ENCODE measurements around the gene TLCD5. TPM values are rescaled to one million over a fixed set of nuclear protein-coding genes. Genes with fewer than 3 reads are reported as not detected.

TLCD5 gene
- 7.3 and 8.1 TPM in 2 replicates for total RNA-seq (2014; rRNA removed; shearing (Covaris generic); ENCODE audit: low replicate concordance)

DNA sequence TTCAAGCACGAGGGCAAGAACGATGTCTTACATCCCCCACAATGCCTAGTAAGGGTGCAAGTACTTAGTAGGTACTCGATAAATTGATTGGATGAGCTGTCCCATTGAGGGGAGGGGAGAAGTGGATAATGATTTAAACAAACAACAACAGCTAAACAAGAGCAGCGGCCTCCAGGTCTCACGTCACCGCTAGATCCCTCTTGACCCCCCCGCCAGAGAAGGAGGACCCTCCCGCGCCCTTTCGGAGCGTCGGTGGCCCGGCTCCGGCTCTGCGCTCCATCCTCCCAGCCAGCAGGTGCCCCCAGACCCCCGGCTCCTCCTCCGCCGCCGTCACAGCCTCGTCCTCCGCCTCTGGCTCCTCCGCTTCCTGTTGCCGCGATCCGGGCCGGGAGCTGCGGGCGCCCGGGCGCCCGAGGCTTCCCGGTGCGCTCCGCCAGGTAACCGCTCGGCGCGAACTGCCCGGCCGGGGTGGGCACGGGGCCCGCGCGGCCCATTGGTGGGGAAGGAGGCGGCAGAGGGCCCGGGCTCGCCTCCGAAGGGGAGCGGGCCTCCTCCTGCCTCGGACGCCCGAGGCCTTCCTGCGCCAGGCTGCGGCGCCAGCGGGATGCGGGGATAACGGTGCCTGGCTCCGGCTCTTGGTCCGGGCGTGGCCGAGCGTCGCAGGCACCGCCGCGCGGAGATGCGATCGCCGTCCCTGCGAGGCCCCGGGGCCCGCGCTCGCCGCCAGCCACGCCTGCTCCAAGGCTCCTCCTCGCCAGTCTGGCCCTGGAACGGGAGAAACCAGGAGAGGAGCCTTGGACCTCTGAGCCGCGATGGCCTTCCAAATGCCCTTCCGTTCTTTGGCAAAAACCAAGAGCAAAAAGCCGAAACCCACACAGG lies at the start of gene TLCD5:
TLCD5 (plus strand) TSS at position 368 of the 879 bp plus-strand sequence. CDS start 2,143 bp downstream, outside the sequence.
- no peaks in the 10 kb centered on the region for H3K9me3 ChIP-seq
- peaks cover 25% of the 10 kb centered on the region for H3K36me3 ChIP-seq
- no peaks in the 10 kb centered on the region for H3K27me3 ChIP-seq
- peak within 1 kb of the TSS; percentile 74 for H3K4me3 ChIP-seq
- DNase-seq: peak; percentile 86

- H3K27me3 ChIP-seq: no peaks in the 10 kb centered on the region
These were observed 45.6 kb upstream of the TLCD5 start for GRCh38 chr11:120279502-120279901.

DNA sequence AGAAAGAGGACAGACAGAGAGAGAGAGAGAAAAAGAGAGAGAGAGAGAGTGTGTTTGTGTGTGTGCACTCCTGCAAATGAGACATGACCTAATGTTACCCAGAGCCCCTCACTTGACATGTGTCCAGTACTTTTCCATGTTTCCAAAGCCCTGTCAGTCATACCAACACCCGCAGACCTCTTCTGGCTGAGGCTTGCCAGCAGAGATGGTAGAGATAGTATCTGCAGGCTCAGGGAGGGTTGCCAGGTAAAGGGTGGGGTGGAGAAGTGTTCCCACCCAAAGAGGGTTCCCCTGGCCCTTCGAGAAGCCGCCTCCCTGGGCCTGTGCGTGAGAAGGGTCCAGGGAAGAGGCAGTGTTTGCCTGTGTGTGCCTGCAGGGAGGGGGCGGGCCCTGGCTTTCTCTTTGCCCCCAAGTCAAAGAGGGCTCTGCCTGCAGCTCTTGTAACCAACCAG lies 44.5 kb upstream of the TLCD5 start:
- Histone ChIP-seq H3K4me3 (no peak overlapping the region), H3K9me3 (no peaks in the 10 kb centered on the region), H3K36me3 (no peaks in the 10 kb centered on the region), H3K27me3 (no peaks in the 10 kb centered on the region)
- DNase-seq: no peak

More at GRCh38 chr11:120279502-120279901, 45.6 kb upstream of the TLCD5 start:
- Histone ChIP-seq H3K9me3 (no peaks in the 10 kb centered on the region), H3K4me3 (no peak overlapping the region), H3K36me3 (no peaks in the 10 kb centered on the region)
- no peak for DNase-seq

- H3K27me3 ChIP-seq: no peaks in the 10 kb centered on the region
- peak; percentile 72 for DNase-seq
- no peaks in the 10 kb centered on the region for H3K9me3 ChIP-seq
These were observed 43.8 kb upstream of the TLCD5 start for GRCh38 chr11:120281143-120281795.

GRCh38 chr11:120283124-120283523 lies 42.0 kb upstream of the TLCD5 start:
- no peaks in the 10 kb centered on the region for H3K36me3 ChIP-seq
- H3K4me3 ChIP-seq: no peak overlapping the region
- DNase-seq: no peak
- no peaks in the 10 kb centered on the region for H3K27me3 ChIP-seq
- no peaks in the 10 kb centered on the region for H3K9me3 ChIP-seq

More at GRCh38 chr11:120281143-120281795, 43.8 kb upstream of the TLCD5 start:
- H3K36me3 ChIP-seq: no peaks in the 10 kb centered on the region
- no peak overlapping the region for H3K4me3 ChIP-seq

- DNase-seq: no peak
- Histone ChIP-seq H3K36me3 (no peaks in the 10 kb centered on the region), H3K9me3 (no peaks in the 10 kb centered on the region), H3K27me3 (no peaks in the 10 kb centered on the region; the same call in 1 of the 2 replicates), H3K4me3 (no peak overlapping the region)
These were observed 40.8 kb upstream of the TLCD5 start for GRCh38 chr11:120284272-120284671.

DNA sequence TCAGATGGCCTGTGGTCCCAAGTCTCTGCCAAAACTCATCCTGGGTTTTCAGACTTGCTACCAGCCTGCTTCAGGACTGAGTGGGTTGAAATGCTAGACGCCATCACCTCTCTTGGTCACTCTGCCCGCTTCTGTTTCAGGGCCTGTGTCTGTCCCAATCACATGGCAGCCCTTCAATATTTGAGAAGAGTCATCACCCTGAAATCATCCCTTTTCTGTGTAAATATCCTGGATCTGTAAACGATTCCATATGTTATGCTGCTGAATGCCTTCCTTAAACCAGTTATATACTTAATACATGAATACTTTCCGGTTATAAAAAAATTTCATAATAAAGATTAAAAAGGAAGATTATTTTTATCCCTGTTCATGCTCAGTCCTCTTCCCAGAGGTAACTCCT lies 39.8 kb upstream of the TLCD5 start:
- Histone ChIP-seq H3K4me3 (no peak overlapping the region), H3K27me3 (no peaks in the 10 kb centered on the region; the same call in 1 of the 2 replicates), H3K36me3 (no peaks in the 10 kb centered on the region), H3K9me3 (no peaks in the 10 kb centered on the region)
- no peak for DNase-seq

GRCh38 chr11:120288021-120288420 lies 37.1 kb upstream of the TLCD5 start:
- no peak for DNase-seq
- peaks cover 6% of the 10 kb centered on the region for H3K27me3 ChIP-seq
- H3K4me3 ChIP-seq: no peak overlapping the region
- H3K36me3 ChIP-seq: no peaks in the 10 kb centered on the region
- no peaks in the 10 kb centered on the region for H3K9me3 ChIP-seq

- Histone ChIP-seq H3K4me3 (no peak overlapping the region), H3K36me3 (no peaks in the 10 kb centered on the region), H3K9me3 (no peaks in the 10 kb centered on the region), H3K27me3 (peaks cover 16% of the 10 kb centered on the region)
- no peak for DNase-seq
These were observed 35.7 kb upstream of the TLCD5 start for GRCh38 chr11:120289426-120289825.

DNA sequence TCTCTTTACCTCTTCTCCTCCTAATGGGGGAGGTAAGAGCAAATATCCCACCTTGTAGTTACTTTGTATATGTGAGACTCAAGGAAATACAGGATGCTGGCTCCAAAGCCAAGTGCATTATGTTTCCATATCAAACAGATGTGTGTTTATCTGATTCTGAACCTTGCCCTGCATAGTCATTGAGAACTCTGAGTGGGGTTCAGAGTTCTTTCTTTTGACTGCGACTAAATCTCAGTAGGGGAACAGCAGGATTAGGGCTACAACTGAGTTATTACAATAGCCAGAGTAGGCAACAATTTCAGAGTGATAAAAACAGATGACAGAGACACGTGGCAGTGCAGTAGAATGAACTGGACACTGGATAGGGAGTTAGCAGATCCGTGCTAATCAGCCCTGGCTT lies 34.1 kb upstream of the TLCD5 start:
- Histone ChIP-seq H3K36me3 (no peaks in the 10 kb centered on the region), H3K27me3 (peaks cover 23% of the 10 kb centered on the region), H3K9me3 (no peaks in the 10 kb centered on the region), H3K4me3 (no peak overlapping the region)
- DNase-seq: no peak

- peaks cover 26% of the 10 kb centered on the region for H3K27me3 ChIP-seq
- DNase-seq: no peak
- H3K9me3 ChIP-seq: no peaks in the 10 kb centered on the region
- no peaks in the 10 kb centered on the region for H3K36me3 ChIP-seq
- no peak overlapping the region for H3K4me3 ChIP-seq
These were observed 31.9 kb upstream of the TLCD5 start for GRCh38 chr11:120293038-120293800.

GRCh38 chr11:120294096-120294495 lies 31.0 kb upstream of the TLCD5 start:
- DNase-seq: no peak
- Histone ChIP-seq H3K27me3 (peaks cover 26% of the 10 kb centered on the region), H3K4me3 (no peak overlapping the region), H3K36me3 (no peaks in the 10 kb centered on the region), H3K9me3 (no peaks in the 10 kb centered on the region)

- no peaks in the 10 kb centered on the region for H3K9me3 ChIP-seq
- DNase-seq: no peak
- peaks cover 26% of the 10 kb centered on the region for H3K27me3 ChIP-seq
- no peak overlapping the region for H3K4me3 ChIP-seq
- H3K36me3 ChIP-seq: no peaks in the 10 kb centered on the region
These were observed 30.0 kb upstream of the TLCD5 start for GRCh38 chr11:120295099-120295498.

DNA sequence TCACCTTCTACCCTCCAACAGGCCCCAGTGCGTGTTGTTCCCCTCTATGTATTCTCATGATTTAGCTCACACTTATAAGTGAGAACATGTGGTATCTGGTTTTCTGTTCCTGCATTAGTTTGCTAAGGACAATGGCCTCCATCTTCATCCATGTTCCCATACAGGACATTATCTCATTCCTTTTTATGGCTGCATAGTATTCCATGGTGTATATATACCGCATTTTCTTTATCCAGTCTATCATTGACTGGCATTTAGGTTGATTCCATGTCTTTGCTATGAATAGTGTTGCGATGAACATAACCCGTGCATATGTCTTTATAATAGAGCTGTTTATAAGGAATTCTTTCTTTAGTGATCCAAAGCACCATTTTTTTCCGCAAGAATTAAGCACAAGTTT lies 28.5 kb upstream of the TLCD5 start:
- H3K9me3 ChIP-seq: no peaks in the 10 kb centered on the region

GRCh38 chr11:120298461-120298860 lies 26.6 kb upstream of the TLCD5 start:
- no peaks in the 10 kb centered on the region for H3K9me3 ChIP-seq
- no peak overlapping the region for H3K4me3 ChIP-seq
- H3K27me3 ChIP-seq: peaks cover 15% of the 10 kb centered on the region
- no peaks in the 10 kb centered on the region for H3K36me3 ChIP-seq
- DNase-seq: no peak

More for the DNA sequence above, 28.5 kb upstream of the TLCD5 start:
- DNase-seq: no peak
- H3K27me3 ChIP-seq: peaks cover 26% of the 10 kb centered on the region
- no peak overlapping the region for H3K4me3 ChIP-seq
- H3K36me3 ChIP-seq: no peaks in the 10 kb centered on the region

GRCh38 chr11:120302001-120302805 lies 22.9 kb upstream of the TLCD5 start:
- no peak for DNase-seq
- Histone ChIP-seq H3K36me3 (no peaks in the 10 kb centered on the region), H3K4me3 (no peak overlapping the region)

More at GRCh38 chr11:120302001-120302805, 22.9 kb upstream of the TLCD5 start:
- H3K9me3 ChIP-seq: no peaks in the 10 kb centered on the region
- no peaks in the 10 kb centered on the region for H3K27me3 ChIP-seq
